ENCODE data around the gene ABCD2.

- TF ChIP-seq POLR2A (IDR thresholded peaks at IDR 0.05; ENCODE audit: low read length) = no peak
- no peak for TF ChIP-seq GATA1 (IDR thresholded peaks at IDR 0.05; ENCODE audit: low read depth, low read length)
Measured at GRCh38 chr12:39616251-39616650, 3.4 kb downstream of the ABCD2 start.

All from erythroblast (primary cell).